GM19395 (cell line): ENCODE data around the gene RBMS3.
"Not testable (repeated sequence)": the region's sequence is repeated elsewhere in the genome, so short reads cannot be mapped to it uniquely, and the experiment has no call there.

Experiments
- ATAC-seq: cut with Tn5 transposase; IDR thresholded peaks from one replicate; pipeline ENCODE4 v1.9.1; 2021; ENCODE audit warnings: mild to moderate bottlenecking, moderate library complexity; ENCODE audit not compliant: unreplicated experiment

RBMS3 gene

GRCh38 chr3:29280404-29281093, at the start of gene RBMS3:
Gene RBMS3, plus strand, starts transcription at chr3:29281071.
- ATAC-seq, result peak; percentile 49

GRCh38 chr3:29233126-29233525, 47.7 kb upstream of the RBMS3 start:
- not testable (repeated sequence) for ATAC-seq

GRCh38 chr3:29236146-29236840, 44.6 kb upstream of the RBMS3 start:
- no peak for ATAC-seq

GRCh38 chr3:29239376-29239775, 41.5 kb upstream of the RBMS3 start:
- no peak for ATAC-seq

- no peak for ATAC-seq
These were observed 40.6 kb upstream of the RBMS3 start for GRCh38 chr3:29240248-29240647.

GRCh38 chr3:29240887-29241286, 40.0 kb upstream of the RBMS3 start:
- no peak for ATAC-seq

GRCh38 chr3:29241855-29242254, 39.0 kb upstream of the RBMS3 start:
- ATAC-seq, result no peak

- no peak for ATAC-seq
These were observed 38.6 kb upstream of the RBMS3 start for GRCh38 chr3:29242296-29242695.

GRCh38 chr3:29245441-29245840, 35.4 kb upstream of the RBMS3 start:
- ATAC-seq, result no peak

GRCh38 chr3:29247088-29247745, 33.7 kb upstream of the RBMS3 start:
- no peak for ATAC-seq

GRCh38 chr3:29249829-29250345, 31.0 kb upstream of the RBMS3 start:
- ATAC-seq, result no peak

- ATAC-seq, result no peak
These were observed 24.8 kb upstream of the RBMS3 start for GRCh38 chr3:29255854-29256696.

- ATAC-seq, result no peak
These were observed 22.7 kb upstream of the RBMS3 start for GRCh38 chr3:29258161-29258560.

- no peak for ATAC-seq
These were observed 19.8 kb upstream of the RBMS3 start for GRCh38 chr3:29261119-29261518.

- no peak for ATAC-seq
These were observed 17.4 kb upstream of the RBMS3 start for GRCh38 chr3:29263476-29263875.

GRCh38 chr3:29265509-29266072, 15.3 kb upstream of the RBMS3 start:
- no peak for ATAC-seq

GRCh38 chr3:29267226-29267625, 13.6 kb upstream of the RBMS3 start:
- ATAC-seq, result no peak

GRCh38 chr3:29268651-29269050, 12.2 kb upstream of the RBMS3 start:
- ATAC-seq, result no peak

- ATAC-seq, result no peak
These were observed 10.1 kb upstream of the RBMS3 start for GRCh38 chr3:29270752-29271151.

- ATAC-seq, result no peak
These were observed 9.4 kb upstream of the RBMS3 start for GRCh38 chr3:29271475-29271874.

GRCh38 chr3:29274667-29275066, 6.2 kb upstream of the RBMS3 start:
- no peak for ATAC-seq
